ENCODE data around the gene DLGAP1. TPM values are rescaled to one million over a fixed set of nuclear protein-coding genes. Genes with fewer than 3 reads are reported as not detected.

Gene DLGAP1
- total RNA-seq, 6 experiments from 2014 or later = 0.19 to 1.3 (median 0.62) TPM

DNA sequence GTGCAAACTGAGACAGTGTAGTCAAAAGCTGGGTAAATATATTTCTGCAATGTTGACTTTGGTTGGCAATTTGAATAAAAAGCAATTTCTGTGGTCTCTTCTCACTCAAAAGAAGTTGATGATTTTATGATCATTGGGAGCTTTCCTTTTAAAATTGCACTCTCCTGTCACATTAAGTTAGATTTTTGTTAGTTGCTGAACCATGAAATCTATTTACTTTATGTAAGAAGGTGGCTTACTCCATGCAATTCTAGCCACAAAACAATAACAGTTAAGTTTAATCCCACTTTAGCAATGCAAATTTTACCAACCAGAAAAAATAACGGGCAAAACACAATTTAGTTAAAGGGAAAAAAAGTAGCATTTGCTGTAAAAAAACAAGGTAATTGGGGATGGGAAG lies 48.3 kb downstream of the DLGAP1 start:
- H3K36me3 Mint-ChIP-seq (ENCODE audit: low read depth) = no peaks in the 10 kb centered on the region
- H3K27ac Mint-ChIP-seq = no peak overlapping the region
- H3K4me1 Mint-ChIP-seq (ENCODE audit: low read depth) = no peaks in the 10 kb centered on the region
- H3K4me3 Mint-ChIP-seq = no peak overlapping the region
- no peak for DNase-seq
- no peaks in the 10 kb centered on the region; the same call in 1 of the 2 replicates for H3K27me3 Mint-ChIP-seq (ENCODE audit: insufficient read depth)
- TF ChIP-seq CTCF (IDR thresholded peaks at IDR 0.05) = no peak
- H3K9me3 Mint-ChIP-seq = peaks cover 31% of the 10 kb centered on the region

DNA sequence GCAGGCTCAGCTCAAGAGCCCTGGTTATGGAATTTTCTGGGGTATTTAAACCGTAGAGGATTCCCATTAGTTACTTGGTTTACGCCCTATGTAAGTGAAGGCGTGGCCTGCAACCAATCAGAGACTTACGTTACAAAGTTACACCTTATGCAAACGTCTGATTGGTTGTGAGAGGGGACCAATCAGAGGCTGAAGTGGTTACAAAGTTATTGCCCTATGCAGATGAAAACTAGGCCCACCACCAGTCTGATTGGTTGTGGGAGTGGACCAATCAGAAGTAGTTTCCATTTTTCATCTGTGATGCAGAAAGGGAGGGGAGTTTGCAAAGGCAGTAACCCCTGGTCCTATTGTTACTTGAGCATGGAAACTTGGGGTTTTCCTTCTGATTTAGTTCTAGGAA lies 49.1 kb downstream of the DLGAP1 start:
- Mint-ChIP-seq H3K27ac (no peak overlapping the region), H3K36me3 (ENCODE audit: low read depth) (no peaks in the 10 kb centered on the region), H3K4me1 (ENCODE audit: low read depth) (no peaks in the 10 kb centered on the region), H3K27me3 (ENCODE audit: insufficient read depth) (no peaks in the 10 kb centered on the region; the same call in 1 of the 2 replicates), H3K4me3 (no peak overlapping the region), H3K9me3 (peaks cover 36% of the 10 kb centered on the region)
- no peak for TF ChIP-seq CTCF (IDR thresholded peaks at IDR 0.05)
- DNase-seq = no peak

DNA sequence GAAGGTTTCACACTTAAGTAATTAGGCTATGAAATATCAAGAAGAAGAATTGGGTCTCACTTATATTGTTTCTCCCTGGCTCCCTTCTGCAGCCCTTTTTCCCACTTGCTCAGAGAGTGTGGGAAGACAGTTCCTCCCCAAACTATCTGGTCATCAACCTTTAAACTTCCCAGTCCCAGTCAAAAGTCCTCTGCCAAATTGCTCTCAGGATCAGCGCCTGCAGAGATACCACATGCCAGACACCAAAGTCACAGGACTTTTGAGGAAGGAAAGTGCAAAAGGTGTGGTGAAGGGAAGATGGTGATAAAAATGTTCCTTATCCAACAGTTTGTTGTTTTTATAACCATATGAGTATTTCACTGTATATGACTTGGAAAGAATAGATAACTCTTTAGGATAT lies 51.3 kb downstream of the DLGAP1 start:
- TF ChIP-seq CTCF (IDR thresholded peaks at IDR 0.05) = no peak
- Mint-ChIP-seq H3K27ac (no peak overlapping the region), H3K4me1 (ENCODE audit: low read depth) (no peaks in the 10 kb centered on the region), H3K4me3 (no peak overlapping the region), H3K36me3 (ENCODE audit: low read depth) (peaks cover 3% of the 10 kb centered on the region; the same call in 1 of the 2 replicates), H3K9me3 (peaks cover 48% of the 10 kb centered on the region), H3K27me3 (ENCODE audit: insufficient read depth) (no peaks in the 10 kb centered on the region; the same call in 1 of the 2 replicates)
- no peak for DNase-seq

DNA sequence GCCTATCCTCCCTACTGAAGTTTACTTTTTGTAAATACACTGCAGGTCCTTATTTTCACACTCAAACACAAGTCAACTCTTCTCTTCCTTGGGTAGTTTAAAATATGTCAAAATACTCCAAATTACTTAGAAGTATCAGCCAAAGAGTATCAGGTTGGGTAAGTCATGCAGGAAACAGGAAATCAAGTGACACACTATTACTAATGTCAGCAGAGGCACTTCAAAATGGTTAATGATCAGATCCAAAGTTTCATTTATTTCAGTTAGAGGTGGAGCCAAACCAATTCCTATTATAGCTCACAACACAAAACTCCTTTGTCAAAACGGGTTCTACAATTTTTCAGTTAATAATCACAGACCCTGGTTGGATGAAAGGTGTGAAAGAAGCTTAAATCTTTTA lies 54.2 kb downstream of the DLGAP1 start:
- H3K9me3 Mint-ChIP-seq = peaks cover 51% of the 10 kb centered on the region

GRCh38 chr18:4399929-4400328 lies 55.2 kb downstream of the DLGAP1 start:
- peaks cover 51% of the 10 kb centered on the region for H3K9me3 Mint-ChIP-seq
- H3K27ac Mint-ChIP-seq = no peak overlapping the region
- DNase-seq = no peak
- H3K4me3 Mint-ChIP-seq = no peak overlapping the region
- H3K4me1 Mint-ChIP-seq (ENCODE audit: low read depth) = no peaks in the 10 kb centered on the region
- H3K27me3 Mint-ChIP-seq (ENCODE audit: insufficient read depth) = no peaks in the 10 kb centered on the region
- TF ChIP-seq CTCF (IDR thresholded peaks at IDR 0.05) = no peak
- H3K36me3 Mint-ChIP-seq (ENCODE audit: low read depth) = peaks cover 3% of the 10 kb centered on the region; the same call in 1 of the 2 replicates

More for the DNA sequence above, 54.2 kb downstream of the DLGAP1 start:
- no peak for DNase-seq
- TF ChIP-seq CTCF (IDR thresholded peaks at IDR 0.05) = no peak
- no peaks in the 10 kb centered on the region for H3K4me1 Mint-ChIP-seq (ENCODE audit: low read depth)
- H3K36me3 Mint-ChIP-seq (ENCODE audit: low read depth) = peaks cover 3% of the 10 kb centered on the region; the same call in 1 of the 2 replicates
- H3K27ac Mint-ChIP-seq = no peak overlapping the region
- H3K27me3 Mint-ChIP-seq (ENCODE audit: insufficient read depth) = no peaks in the 10 kb centered on the region
- H3K4me3 Mint-ChIP-seq = no peak overlapping the region

DNA sequence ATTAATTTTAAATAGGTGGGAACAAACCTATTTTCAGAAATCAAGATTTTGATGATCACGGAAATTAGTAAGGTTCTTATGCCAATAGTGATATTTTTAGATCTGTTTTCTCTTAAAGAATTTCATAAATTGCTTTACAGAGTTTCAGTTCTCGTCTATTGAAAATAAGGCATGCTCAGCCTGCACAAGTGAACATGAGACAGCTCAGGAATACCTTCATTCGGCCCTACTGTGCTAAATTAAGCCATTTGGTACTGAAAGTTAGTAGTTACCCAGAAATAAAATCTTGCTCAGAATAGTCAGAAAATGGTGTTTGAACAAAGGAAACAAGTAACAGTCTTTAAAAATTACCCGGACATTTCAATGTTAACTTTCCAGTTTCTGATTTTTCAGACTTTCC lies 60.4 kb downstream of the DLGAP1 start:
- Mint-ChIP-seq H3K27me3 (ENCODE audit: insufficient read depth) (no peaks in the 10 kb centered on the region), H3K4me3 (no peak overlapping the region), H3K9me3 (peaks cover 57% of the 10 kb centered on the region), H3K36me3 (ENCODE audit: low read depth) (no peaks in the 10 kb centered on the region), H3K4me1 (ENCODE audit: low read depth) (no peaks in the 10 kb centered on the region), H3K27ac (no peak overlapping the region)
- TF ChIP-seq CTCF (IDR thresholded peaks at IDR 0.05) = no peak
- no peak for DNase-seq

Measured in HFFc6 (cell line).